SK-N-SH (cell line): ENCODE results near the gene C3orf20. TPM values are rescaled to one million over a fixed set of nuclear protein-coding genes. Genes with fewer than 3 reads are reported as not detected.

Experiments used
- CTCF ChIA-PET: fragments of 300-600, 350-600 bp; formaldehyde crosslinking; extraction: SDS; loops from one replicate; lab custom pipeline; 2021; lab: Yijun Ruan, JAX
- POLR2A ChIA-PET: fragments of 350-600 bp; sonication (Branson Sonifier 250); formaldehyde crosslinking; extraction: SDS; loops from one replicate; lab custom pipeline; 2020; ENCODE audit warnings: antibody characterized with exemption, inconsistent platforms; lab: Yijun Ruan, JAX
- DNase-seq: peaks from one replicate; pipeline ENCODE4 v3.0.0; 2012
- H2AFZ ChIP-seq: fragments of 200-600 bp; sonication (generic); 2 replicates; pipeline ENCODE4 v1.8.1; 2016; ENCODE audit warnings: antibody characterized with exemption, mild to moderate bottlenecking, low read depth
- H3F3A ChIP-seq: fragments of 200-600 bp; sonication (generic); replicated peaks from 2 replicates; pipeline ENCODE3; 2016; ENCODE audit warnings: antibody characterized with exemption, mild to moderate bottlenecking; ENCODE audit not compliant: insufficient read depth
- H3K27ac ChIP-seq, 2 experiments: fragments of 200-500 bp in 1 of 2; fragments of 200-600 bp in 1 of 2; sonication (Bioruptor generic) in 1 of 2; sonication (generic), shearing (Covaris generic) in 1 of 2; 2 replicates each; pipeline versions ENCODE4 v1.5.1 to v1.6.1; 2014 to 2016; ENCODE audit warnings: low read depth in 2 of 2, inconsistent platforms in 1 of 2, low read length in 1 of 2, mild to moderate bottlenecking in 1 of 2, mixed read lengths in 1 of 2
- H3K27me3 ChIP-seq: fragments of 200-600 bp; sonication (generic), shearing (Covaris generic); 2 replicates; pipeline ENCODE4 v1.6.1; 2016; ENCODE audit warnings: mixed run types; ENCODE audit not compliant: insufficient read depth
- H3K36me3 ChIP-seq, 2 experiments: fragments of 200-500 bp in 1 of 2; fragments of 200-600 bp in 1 of 2; sonication (Bioruptor generic) in 1 of 2; sonication (generic) in 1 of 2; replicated peaks in 1 of 2; 2 replicates each; pipeline versions ENCODE3 to v1.5.1; 2014 to 2016; ENCODE audit warnings: low read length in 1 of 2, mild to moderate bottlenecking in 1 of 2; ENCODE audit not compliant: insufficient read depth in 2 of 2, control insufficient read depth in 1 of 2
- H3K4me1 ChIP-seq, 2 experiments: fragments of 200-500 bp in 1 of 2; fragments of 200-600 bp in 1 of 2; sonication (Bioruptor generic) in 1 of 2; sonication (generic), shearing (Covaris generic) in 1 of 2; 2 replicates each; pipeline versions ENCODE4 v1.5.1 to v1.6.1; 2014 to 2016; ENCODE audit warnings: low read depth in 1 of 2, low read length in 1 of 2, mixed run types in 1 of 2; ENCODE audit not compliant: insufficient read depth in 2 of 2, control insufficient read depth in 1 of 2
- H3K4me2 ChIP-seq: fragments of 200-600 bp; sonication (generic), shearing (Covaris generic); 2 replicates; pipeline ENCODE4 v1.6.1; 2017; ENCODE audit warnings: mixed run types
- H3K4me3 ChIP-seq, 2 experiments: fragments of 200-500 bp in 1 of 2; fragments of 200-600 bp in 1 of 2; sonication (Bioruptor generic) in 1 of 2; sonication (generic), shearing (Covaris generic) in 1 of 2; 2 replicates each; pipeline versions ENCODE4 v1.5.1 to v1.8.1; 2014 to 2016; ENCODE audit warnings: low read depth in 2 of 2, inconsistent platforms in 1 of 2, low read length in 1 of 2, mild to moderate bottlenecking in 1 of 2, mixed read lengths in 1 of 2, moderate library complexity in 1 of 2
- H3K79me2 ChIP-seq: fragments of 200-600 bp; sonication (generic); 2 replicates; pipeline ENCODE4 v1.8.1; 2017; ENCODE audit warnings: mild to moderate bottlenecking; ENCODE audit not compliant: insufficient read depth
- H3K9ac ChIP-seq: fragments of 200-600 bp; sonication (generic); 2 replicates; pipeline ENCODE4 v1.6.1; 2017; ENCODE audit warnings: mixed run types
- H3K9me2 ChIP-seq: fragments of 200-600 bp; sonication (generic); 2 replicates; pipeline ENCODE4 v1.6.1; 2017; ENCODE audit warnings: mixed run types
- H3K9me3 ChIP-seq: fragments of 200-600 bp; sonication (generic); 2 replicates; pipeline ENCODE4 v1.6.1; 2017; ENCODE audit warnings: mixed run types, mild to moderate bottlenecking, moderate library complexity
- H4K20me1 ChIP-seq: fragments of 200-600 bp; sonication (generic); 2 replicates; pipeline ENCODE4 v1.6.1; 2017; ENCODE audit warnings: mild to moderate bottlenecking, mixed run types; ENCODE audit not compliant: insufficient read depth
- CHD2 ChIP-seq: fragments of 150-350 bp; IDR thresholded peaks from 2 replicates; pipeline ENCODE4 v1.6.1; 2018; ENCODE audit warnings: low read length; ENCODE audit not compliant: partially characterized antibody
- EZH2phosphoT487 ChIP-seq: fragments of 200-600 bp; sonication (generic); IDR thresholded peaks from 2 replicates; pipeline ENCODE4 v1.6.1; 2017; ENCODE audit warnings: low read depth, mixed run types, mild to moderate bottlenecking, antibody characterized with exemption, moderate library complexity, borderline replicate concordance
- FOSL2 ChIP-seq: IDR thresholded peaks from 2 replicates; pipeline ENCODE4 v1.4.0; 2012; ENCODE audit warnings: low read depth, mild to moderate bottlenecking, moderate library complexity, borderline replicate concordance
- FOXJ3 ChIP-seq: sonication (generic); formaldehyde crosslinking; IDR thresholded peaks from 2 replicates; pipeline ENCODE4 v1.5.1; 2020; ENCODE audit warnings: mild to moderate bottlenecking, missing genetic modification reagents
- FOXM1 ChIP-seq: IDR thresholded peaks from 2 replicates; pipeline ENCODE4 v1.4.0; 2012; ENCODE audit warnings: low read depth, mild to moderate bottlenecking
- GABPA ChIP-seq: IDR thresholded peaks from 2 replicates; pipeline ENCODE4 v1.4.0; 2012; ENCODE audit warnings: low read depth, mild to moderate bottlenecking
- IRF3 ChIP-seq: fragments of 150-350 bp; IDR thresholded peaks from 2 replicates; pipeline ENCODE4 v1.6.1; 2016; ENCODE audit warnings: mild to moderate bottlenecking, low read depth, low read length
- JUND ChIP-seq: IDR thresholded peaks from 2 replicates; pipeline ENCODE4 v1.4.0; 2012
- MAX ChIP-seq: IDR thresholded peaks from 2 replicates; pipeline ENCODE4 v1.4.0; 2012; ENCODE audit warnings: low read depth
- NFIC ChIP-seq: IDR thresholded peaks from 2 replicates; pipeline ENCODE4 v1.4.0; 2012; ENCODE audit warnings: borderline replicate concordance
- NRF1 ChIP-seq: IDR thresholded peaks from 2 replicates; pipeline ENCODE4 v1.6.1; 2012; ENCODE audit warnings: low read depth, mild to moderate bottlenecking, low read length
- RCOR1 ChIP-seq: fragments of 150-350 bp; IDR thresholded peaks from 2 replicates; pipeline ENCODE4 v1.6.1; 2017; ENCODE audit warnings: antibody characterized with exemption, low read length
- SMC3 ChIP-seq: IDR thresholded peaks from 2 replicates; pipeline ENCODE4 v1.6.1; 2012; ENCODE audit warnings: low read depth, low read length, improper control_type of control experiment
- TAF1 ChIP-seq: IDR thresholded peaks from 2 replicates; pipeline ENCODE4 v1.6.1; 2012; ENCODE audit warnings: low read depth, mild to moderate bottlenecking, low read length, moderate library complexity, borderline replicate concordance
- TCF12 ChIP-seq: IDR thresholded peaks from 2 replicates; pipeline ENCODE4 v1.4.0; 2012
- YY1 ChIP-seq: IDR thresholded peaks from 2 replicates; pipeline ENCODE4 v1.4.0; 2012; ENCODE audit warnings: low read depth, mild to moderate bottlenecking
- WGBS: methylation state at CpG from one replicate; pipeline ENCODE4 v1.1.6; 2017; ENCODE audit warnings: low lambda C conversion rate; 5-methylcytosine and 5-hydroxymethylcytosine counted together
- polyA plus RNA-seq, 3 experiments: library from polyadenylated mRNA; depleted of rRNA; stranded (reverse); fragments of >200 nt; gene quantifications; 2 replicates each; pipeline ENCODE4 v1.2.3, GENCODE V29; 2012
- TF ChIP-seq, protein P1 (sequence below): IDR thresholded peaks from 2 replicates; pipeline ENCODE4 v1.4.0; 2012; ENCODE audit warnings: low read depth, borderline replicate concordance

C3orf20 gene
- polyA plus RNA-seq, 1 of the 3 experiments (the other 2 are of a cell fraction): not detected

DNA sequence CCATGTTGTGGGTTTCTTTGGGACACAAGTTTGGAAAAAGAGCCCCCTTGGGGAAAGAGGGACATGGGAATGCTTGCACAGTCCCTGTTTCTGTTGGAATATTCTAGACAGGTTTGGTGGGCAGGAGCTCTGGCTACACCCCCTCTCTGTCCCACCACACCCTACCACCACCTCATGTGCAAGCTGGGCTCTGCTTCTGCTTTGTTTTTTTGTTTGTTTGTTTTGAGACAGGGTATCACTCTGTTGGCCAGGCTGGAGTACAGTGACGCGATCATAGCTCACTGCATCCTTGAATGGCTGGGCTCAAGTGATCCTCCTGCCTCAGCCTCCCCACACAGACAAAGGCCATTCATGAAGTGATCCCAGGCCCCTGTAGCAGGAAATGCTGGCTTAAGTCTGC is 86.9 kb downstream of the C3orf20 start (continued):
- TF ChIP-seq FOXM1: no peak
- TF ChIP-seq, all 33 proteins: peak for 0

DNA sequence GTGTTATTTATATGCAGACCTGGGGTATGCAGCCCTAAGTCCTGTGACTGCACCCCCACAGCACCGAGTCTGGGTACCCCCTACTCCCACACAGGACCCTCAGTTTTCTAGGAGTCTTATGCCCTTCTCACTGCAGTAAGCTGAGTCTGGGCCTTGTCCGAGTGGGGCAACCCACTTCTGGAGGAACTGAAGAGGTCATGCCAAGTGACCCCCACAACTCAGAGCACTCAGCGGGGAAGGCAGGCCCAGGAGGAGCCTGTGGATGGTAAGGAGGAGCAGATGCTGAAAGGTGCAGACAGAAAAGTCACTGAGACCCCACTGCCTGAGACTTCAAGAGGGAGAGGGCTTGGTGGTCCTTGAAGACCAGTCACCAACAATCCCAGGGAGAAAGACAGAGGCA is 87.8 kb downstream of the C3orf20 start:
- Histone ChIP-seq H3F3A (no peaks in the 10 kb centered on the region), H3K4me3 (no peak overlapping the region), H3K9me3 (no peaks in the 10 kb centered on the region), H3K36me3 (no peaks in the 10 kb centered on the region), H3K4me1 (peaks cover 0 to 6% of the 10 kb centered on the region in 2 experiments; a peak in 1 of 4 replicates), H2AFZ (no peak overlapping the region), H3K27me3 (no peaks in the 10 kb centered on the region), H3K27ac (no peak overlapping the region)
- 20% methylated on average over 2 of the region's 3 CpGs for whole genome bisulfite sequencing
- CTCF ChIA-PET: interaction anchor here (2.5 kb wide), 1 partner anchor 18 kb away, joined by 9 read pairs; no protein-coding TSS in a partner anchor
- TF ChIP-seq CHD2 (no peak), MAX (no peak), GABPA (no peak), NRF1 (no peak), IRF3 (no peak), SMC3 (no peak), EZH2phosphoT487 (no peak), FOXM1 (no peak), NFIC (no peak), RCOR1 (no peak), YY1 (no peak), JUND (no peak), TCF12 (no peak), FOXJ3 (no peak), TAF1 (no peak), FOSL2 (no peak)
- TF ChIP-seq, protein P1, sequence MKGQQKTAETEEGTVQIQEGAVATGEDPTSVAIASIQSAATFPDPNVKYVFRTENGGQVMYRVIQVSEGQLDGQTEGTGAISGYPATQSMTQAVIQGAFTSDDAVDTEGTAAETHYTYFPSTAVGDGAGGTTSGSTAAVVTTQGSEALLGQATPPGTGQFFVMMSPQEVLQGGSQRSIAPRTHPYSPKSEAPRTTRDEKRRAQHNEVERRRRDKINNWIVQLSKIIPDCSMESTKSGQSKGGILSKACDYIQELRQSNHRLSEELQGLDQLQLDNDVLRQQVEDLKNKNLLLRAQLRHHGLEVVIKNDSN: no peak
- TF ChIP-seq, all 33 proteins: peak for 0
- DNase-seq: no peak
- no peaks in the 10 kb centered on the region for H3K9me2 ChIP-seq
- H3K9ac ChIP-seq: no peak overlapping the region
- H3K4me2 ChIP-seq: no peak overlapping the region
- POLR2A ChIA-PET: no interaction called here
- no peaks in the 10 kb centered on the region for H4K20me1 ChIP-seq
- no peaks in the 10 kb centered on the region for H3K79me2 ChIP-seq
